PC-3 (cell line): ENCODE measurements around the gene KLHL36.

ENCODE experiments used
- CTCF ChIP-seq: fragments of 300-600 bp; sonication (generic); conservative IDR thresholded peaks from 2 replicates; pipeline ENCODE4 v1.5.1; 2017; ENCODE audit warnings: antibody characterized with exemption, low read depth, mild to moderate bottlenecking, low read length
- EZH2 ChIP-seq: fragments of 300-600 bp; sonication (generic); IDR thresholded peaks from one replicate; pipeline ENCODE4 v1.6.1; 2017; ENCODE audit warnings: antibody characterized with exemption, mild to moderate bottlenecking, low read length; ENCODE audit not compliant: unreplicated experiment
- EZH2phosphoT487 ChIP-seq: fragments of 300-600 bp; sonication (generic); IDR thresholded peaks from 2 replicates; pipeline ENCODE4 v1.6.1; 2018; ENCODE audit warnings: mild to moderate bottlenecking, antibody characterized with exemption, low read length, borderline replicate concordance

GRCh38 chr16:84663433-84664101 lies 15.3 kb downstream of the KLHL36 start:
- TF ChIP-seq CTCF (no peak), EZH2 (no peak), EZH2phosphoT487 (no peak)
